Measurements from ENCODE around the gene FRRS1. TPM values are rescaled to one million over a fixed set of nuclear protein-coding genes. Genes with fewer than 3 reads are reported as not detected.
A peak's percentile ranks its signal among the peaks of the same experiment; 100 is the strongest.

Gene FRRS1
- total RNA-seq, 1 donor from 2014 or later: 0.32 TPM

- TF ChIP-seq, protein P1, sequence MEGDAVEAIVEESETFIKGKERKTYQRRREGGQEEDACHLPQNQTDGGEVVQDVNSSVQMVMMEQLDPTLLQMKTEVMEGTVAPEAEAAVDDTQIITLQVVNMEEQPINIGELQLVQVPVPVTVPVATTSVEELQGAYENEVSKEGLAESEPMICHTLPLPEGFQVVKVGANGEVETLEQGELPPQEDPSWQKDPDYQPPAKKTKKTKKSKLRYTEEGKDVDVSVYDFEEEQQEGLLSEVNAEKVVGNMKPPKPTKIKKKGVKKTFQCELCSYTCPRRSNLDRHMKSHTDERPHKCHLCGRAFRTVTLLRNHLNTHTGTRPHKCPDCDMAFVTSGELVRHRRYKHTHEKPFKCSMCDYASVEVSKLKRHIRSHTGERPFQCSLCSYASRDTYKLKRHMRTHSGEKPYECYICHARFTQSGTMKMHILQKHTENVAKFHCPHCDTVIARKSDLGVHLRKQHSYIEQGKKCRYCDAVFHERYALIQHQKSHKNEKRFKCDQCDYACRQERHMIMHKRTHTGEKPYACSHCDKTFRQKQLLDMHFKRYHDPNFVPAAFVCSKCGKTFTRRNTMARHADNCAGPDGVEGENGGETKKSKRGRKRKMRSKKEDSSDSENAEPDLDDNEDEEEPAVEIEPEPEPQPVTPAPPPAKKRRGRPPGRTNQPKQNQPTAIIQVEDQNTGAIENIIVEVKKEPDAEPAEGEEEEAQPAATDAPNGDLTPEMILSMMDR (IDR thresholded peaks at IDR 0.05): no peak
- Histone ChIP-seq H3K36me3 (peaks cover 5 to 18% of the 10 kb centered on the region in 2 donors), H3K9me3 (no peaks in the 10 kb centered on the region), H3K4me1 (no peaks in the 10 kb centered on the region), H3K4me3 (no peak overlapping the region), H3K27ac (no peak overlapping the region), H3K27me3 (no peaks in the 10 kb centered on the region)
- intact Hi-C loops (cut with DNase I): no loop called here
- DNase-seq (ENCODE audit: low spot score in 2 of 2): no peak
Observed at GRCh38 chr1:99740141-99740540, 26.3 kb downstream of the FRRS1 start.

- Histone ChIP-seq H3K4me1 (no peaks in the 10 kb centered on the region), H3K36me3 (peaks cover 5 to 15% of the 10 kb centered on the region in 2 donors), H3K9me3 (no peaks in the 10 kb centered on the region), H3K4me3 (no peak overlapping the region), H3K27me3 (no peaks in the 10 kb centered on the region), H3K27ac (no peak overlapping the region)
- TF ChIP-seq, protein P1 (IDR thresholded peaks at IDR 0.05): no peak
- intact Hi-C loops (cut with DNase I): no loop called here
- DNase-seq (ENCODE audit: low spot score in 2 of 2): no peak
Observed at GRCh38 chr1:99738858-99739465, 27.5 kb downstream of the FRRS1 start.

DNA sequence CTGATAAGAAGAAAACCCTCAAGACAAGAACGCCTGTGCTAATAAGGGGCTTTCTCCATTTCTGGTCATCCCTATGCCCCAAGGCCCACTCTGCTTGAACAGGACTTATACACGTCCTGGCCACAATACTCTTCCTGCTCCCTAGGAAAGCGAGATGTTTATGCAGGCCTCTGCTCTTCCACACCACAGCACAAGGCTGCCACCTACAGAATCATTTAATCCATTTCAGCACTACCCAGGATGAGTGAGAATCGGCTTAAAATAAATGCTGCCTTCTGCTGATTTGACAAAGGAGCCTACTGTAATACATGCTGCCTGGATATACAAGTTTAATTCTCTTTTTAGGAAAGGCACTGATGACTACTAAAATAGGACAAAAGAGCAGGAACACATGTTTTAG lies 29.4 kb downstream of the FRRS1 start:
- no peak overlapping the region for H3K4me3 ChIP-seq
- TF ChIP-seq, protein P1 (IDR thresholded peaks at IDR 0.05): peak in 2 of 3 experiments; percentile 8 to 46
- H3K9me3 ChIP-seq: no peaks in the 10 kb centered on the region
- DNase-seq (ENCODE audit: low spot score in 2 of 2): no peak
- H3K27me3 ChIP-seq: no peaks in the 10 kb centered on the region
- H3K4me1 ChIP-seq: no peaks in the 10 kb centered on the region
- no peak overlapping the region for H3K27ac ChIP-seq
- intact Hi-C loops (cut with DNase I): no loop called here
- H3K36me3 ChIP-seq: peaks cover 4 to 13% of the 10 kb centered on the region in 2 donors

DNA sequence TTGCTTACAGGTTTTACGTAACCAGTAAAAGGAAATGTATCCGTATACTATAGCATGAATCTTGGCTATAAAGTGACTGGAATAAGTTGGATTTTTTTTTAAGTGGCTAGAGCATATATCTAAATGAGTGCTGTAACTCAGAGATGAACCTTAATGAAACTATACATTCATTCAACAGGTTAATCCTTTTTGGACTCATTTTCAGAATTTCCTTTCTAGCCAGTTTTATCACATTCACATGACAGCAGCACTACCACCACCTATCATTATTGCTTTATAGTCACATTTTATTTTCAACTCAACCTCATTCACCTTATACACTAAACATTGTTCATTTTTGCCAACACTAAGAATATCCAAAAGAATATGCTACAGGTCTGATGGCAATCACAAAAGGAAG lies 30.6 kb downstream of the FRRS1 start:
- Histone ChIP-seq H3K27me3 (no peaks in the 10 kb centered on the region), H3K4me3 (no peak overlapping the region), H3K27ac (no peak overlapping the region), H3K9me3 (no peaks in the 10 kb centered on the region), H3K36me3 (peaks cover 0 to 12% of the 10 kb centered on the region in 2 donors), H3K4me1 (no peaks in the 10 kb centered on the region)
- TF ChIP-seq, protein P1 (IDR thresholded peaks at IDR 0.05): no peak
- no peak for DNase-seq (ENCODE audit: low spot score in 2 of 2)
- intact Hi-C loops (cut with DNase I): no loop called here

- H3K36me3 ChIP-seq: peaks cover 0 to 11% of the 10 kb centered on the region in 2 donors
- no peaks in the 10 kb centered on the region for H3K4me1 ChIP-seq
- H3K4me3 ChIP-seq: no peak overlapping the region
- DNase-seq (ENCODE audit: low spot score in 2 of 2): no peak
- no peaks in the 10 kb centered on the region for H3K9me3 ChIP-seq
- no peaks in the 10 kb centered on the region for H3K27me3 ChIP-seq
- no peak overlapping the region for H3K27ac ChIP-seq
- TF ChIP-seq, protein P1 (IDR thresholded peaks at IDR 0.05): no peak
- intact Hi-C loops (cut with DNase I): no loop called here
Observed at GRCh38 chr1:99731384-99731783, 35.1 kb downstream of the FRRS1 start.

All from ascending aorta (tissue), 2 donors.